Ascending aorta (tissue), 2 donors: Measurements from ENCODE around the gene INPP4A. TPM values are rescaled to one million over a fixed set of nuclear protein-coding genes. Genes with fewer than 3 reads are reported as not detected.
"Not testable (repeated sequence)": the region's sequence is repeated elsewhere in the genome, so short reads cannot be mapped to it uniquely, and the experiment has no call there.

Experiments
- DNase-seq, 2 donors: peaks; one replicate each; pipeline ENCODE4 v3.0.0-alpha.2; 2019; ENCODE audit warnings: low spot score in 2 of 2
- H3K27ac ChIP-seq, 2 donors: fragments of 200-600 bp; sonication (generic); one replicate each; pipeline ENCODE4 v1.5.1; 2016 to 2017; ENCODE audit warnings: mild to moderate bottlenecking in 1 of 2
- H3K27me3 ChIP-seq: fragments of 200-600 bp; sonication (generic); one replicate; pipeline ENCODE4 v1.5.1; 2017
- H3K36me3 ChIP-seq, 2 donors: fragments of 200-600 bp; sonication (generic); one replicate each; pipeline ENCODE4 v1.5.1; 2016
- H3K4me1 ChIP-seq, 2 donors: fragments of 200-600 bp; sonication (generic); one replicate each; pipeline ENCODE4 v1.5.1; 2016 to 2017; ENCODE audit warnings: mild to moderate bottlenecking in 1 of 2
- H3K4me3 ChIP-seq, 2 donors: fragments of 200-600 bp; sonication (generic); one replicate each; pipeline ENCODE4 v1.5.1; 2016 to 2017; ENCODE audit warnings: mild to moderate bottlenecking in 1 of 2
- H3K9me3 ChIP-seq, 2 donors: fragments of 200-600 bp; sonication (generic); one replicate each; pipeline ENCODE4 v1.5.1; 2016
- intact Hi-C: fragments of 100-400 bp; cut with DNase I; formaldehyde crosslinking; loops from one replicate; pipeline ENCODE4 v1.15.1; 2023
- total RNA-seq: library from RNA; depleted of rRNA; stranded (reverse); fragments of >200 nt; gene quantifications from one replicate; pipeline ENCODE4 v1.1.0, GENCODE V29; 2016
- TF ChIP-seq, protein P1 (sequence below), 3 experiments: fragments of 200-600 bp in 2 of 3; fragments of 450-650 bp in 1 of 3; sonication (generic) in 2 of 3; IDR thresholded peaks; one replicate each; pipeline ENCODE4 v1.5.1; 2016 to 2019; ENCODE audit warnings: antibody characterized with exemption in 3 of 3, mild to moderate bottlenecking in 1 of 3, moderate library complexity in 1 of 3

Gene INPP4A
- total RNA-seq, 1 donor from 2014 or later, result 52.8 TPM

GRCh38 chr2:98432145-98432544 lies 12.5 kb upstream of the INPP4A start:
- no peaks in the 10 kb centered on the region for H3K4me1 ChIP-seq
- H3K36me3 ChIP-seq, result no peaks in the 10 kb centered on the region
- H3K27ac ChIP-seq, result no peak overlapping the region
- no peak for DNase-seq
- TF ChIP-seq, protein P1, sequence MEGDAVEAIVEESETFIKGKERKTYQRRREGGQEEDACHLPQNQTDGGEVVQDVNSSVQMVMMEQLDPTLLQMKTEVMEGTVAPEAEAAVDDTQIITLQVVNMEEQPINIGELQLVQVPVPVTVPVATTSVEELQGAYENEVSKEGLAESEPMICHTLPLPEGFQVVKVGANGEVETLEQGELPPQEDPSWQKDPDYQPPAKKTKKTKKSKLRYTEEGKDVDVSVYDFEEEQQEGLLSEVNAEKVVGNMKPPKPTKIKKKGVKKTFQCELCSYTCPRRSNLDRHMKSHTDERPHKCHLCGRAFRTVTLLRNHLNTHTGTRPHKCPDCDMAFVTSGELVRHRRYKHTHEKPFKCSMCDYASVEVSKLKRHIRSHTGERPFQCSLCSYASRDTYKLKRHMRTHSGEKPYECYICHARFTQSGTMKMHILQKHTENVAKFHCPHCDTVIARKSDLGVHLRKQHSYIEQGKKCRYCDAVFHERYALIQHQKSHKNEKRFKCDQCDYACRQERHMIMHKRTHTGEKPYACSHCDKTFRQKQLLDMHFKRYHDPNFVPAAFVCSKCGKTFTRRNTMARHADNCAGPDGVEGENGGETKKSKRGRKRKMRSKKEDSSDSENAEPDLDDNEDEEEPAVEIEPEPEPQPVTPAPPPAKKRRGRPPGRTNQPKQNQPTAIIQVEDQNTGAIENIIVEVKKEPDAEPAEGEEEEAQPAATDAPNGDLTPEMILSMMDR (IDR thresholded peaks at IDR 0.05), result no peak
- H3K4me3 ChIP-seq, result no peak overlapping the region
- H3K9me3 ChIP-seq, result peaks cover 0 to 11% of the 10 kb centered on the region in 2 donors
- H3K27me3 ChIP-seq, result no peaks in the 10 kb centered on the region
- intact Hi-C loops, result no loop called here

GRCh38 chr2:98433363-98433964 lies 11.2 kb upstream of the INPP4A start:
- no peak overlapping the region for H3K27ac ChIP-seq
- no peaks in the 10 kb centered on the region for H3K36me3 ChIP-seq
- no peaks in the 10 kb centered on the region for H3K27me3 ChIP-seq
- DNase-seq, result no peak
- no peak overlapping the region for H3K4me3 ChIP-seq
- TF ChIP-seq, protein P1 (IDR thresholded peaks at IDR 0.05), result no peak
- H3K4me1 ChIP-seq, result no peaks in the 10 kb centered on the region
- intact Hi-C loops, result no loop called here
- peaks cover 0 to 11% of the 10 kb centered on the region in 2 donors for H3K9me3 ChIP-seq

GRCh38 chr2:98434492-98434891 lies 10.2 kb upstream of the INPP4A start:
- Histone ChIP-seq H3K4me3 (no peak overlapping the region), H3K4me1 (no peaks in the 10 kb centered on the region), H3K36me3 (no peaks in the 10 kb centered on the region), H3K27ac (no peak overlapping the region), H3K27me3 (no peaks in the 10 kb centered on the region), H3K9me3 (peaks cover 0 to 11% of the 10 kb centered on the region in 2 donors)
- TF ChIP-seq, protein P1 (IDR thresholded peaks at IDR 0.05), result no peak
- intact Hi-C loops, result no loop called here
- no peak for DNase-seq

GRCh38 chr2:98435670-98436069 lies 9.0 kb upstream of the INPP4A start:
- peaks cover 0 to 11% of the 10 kb centered on the region in 2 donors for H3K9me3 ChIP-seq
- H3K4me3 ChIP-seq, H3K36me3 ChIP-seq, H3K4me1 ChIP-seq, intact Hi-C loops, H3K27me3 ChIP-seq, DNase-seq, H3K27ac ChIP-seq: not testable (repeated sequence)

DNA sequence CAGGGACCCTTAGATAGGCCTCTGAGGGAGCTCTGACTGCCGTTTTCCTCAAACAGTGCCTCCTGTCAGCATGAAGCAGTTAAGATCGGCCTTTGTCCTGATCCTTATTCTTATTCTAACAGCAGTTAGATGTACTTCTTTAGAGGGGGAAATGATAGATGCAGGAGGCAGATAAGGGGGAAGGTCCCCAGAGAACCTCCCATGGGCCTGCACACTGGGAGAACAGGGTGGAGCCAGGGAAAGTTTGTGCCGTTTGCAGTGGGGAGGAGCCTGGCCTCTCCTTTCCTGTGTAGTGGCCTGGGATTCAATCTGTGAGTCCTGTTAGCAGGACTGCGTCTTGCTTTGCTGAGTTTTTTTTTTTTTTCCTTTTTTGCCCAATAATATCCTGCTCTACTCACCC lies 7.9 kb upstream of the INPP4A start:
- H3K4me1 ChIP-seq, result no peaks in the 10 kb centered on the region
- H3K9me3 ChIP-seq, result peaks cover 0 to 11% of the 10 kb centered on the region in 2 donors
- H3K27ac ChIP-seq, result no peak overlapping the region
- intact Hi-C loops, result no loop called here
- TF ChIP-seq, protein P1 (IDR thresholded peaks at IDR 0.05), result no peak
- H3K36me3 ChIP-seq, result no peaks in the 10 kb centered on the region
- no peak for DNase-seq
- no peak overlapping the region for H3K4me3 ChIP-seq
- H3K27me3 ChIP-seq, result no peaks in the 10 kb centered on the region

DNA sequence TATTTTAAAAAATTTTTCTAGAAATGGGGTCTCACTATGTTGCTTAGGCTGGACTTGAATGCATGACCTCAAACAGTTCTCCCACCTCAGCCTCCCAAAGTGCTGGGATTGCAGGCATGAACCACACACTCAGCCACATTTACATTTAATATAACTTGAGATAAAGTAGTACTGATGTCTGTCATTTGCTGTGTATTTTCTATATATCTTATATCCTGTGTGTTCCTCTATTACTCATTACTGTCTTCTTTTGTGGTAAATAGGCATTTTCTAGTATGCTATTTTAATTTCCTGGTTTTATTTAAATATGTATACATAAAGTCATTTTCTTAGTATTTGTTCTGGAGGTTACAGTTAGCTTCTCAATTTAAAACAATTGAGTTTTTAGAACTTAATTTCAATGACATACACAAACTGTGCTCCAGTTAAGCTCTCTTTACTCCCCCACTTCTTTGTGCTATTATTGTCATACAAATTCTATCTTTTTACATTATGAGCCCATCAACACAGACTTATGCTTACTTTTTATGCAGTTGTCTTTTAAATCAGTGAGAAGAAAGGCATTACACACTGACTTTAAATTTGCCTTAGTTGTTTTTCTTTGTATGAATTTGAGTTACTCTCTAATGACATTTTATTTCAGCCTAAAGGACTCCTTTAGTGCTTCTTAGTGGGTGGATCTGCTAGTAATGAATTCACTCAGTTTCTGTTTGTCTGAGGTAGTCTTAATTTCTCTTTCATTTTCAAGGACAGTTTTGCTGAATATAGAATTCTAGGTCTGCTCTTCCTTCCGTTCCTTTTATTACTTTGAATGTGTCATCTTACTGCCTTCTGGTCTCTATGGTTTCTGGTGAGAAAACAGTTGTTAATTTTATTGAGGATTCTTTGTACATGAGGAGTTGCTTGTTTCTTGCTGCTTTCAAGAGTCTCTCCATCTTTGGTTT lies 6.2 kb upstream of the INPP4A start:
- no peak for DNase-seq
- intact Hi-C loops, result no loop called here
- no peak overlapping the region for H3K27ac ChIP-seq
- no peak overlapping the region for H3K4me3 ChIP-seq
- no peaks in the 10 kb centered on the region for H3K36me3 ChIP-seq
- TF ChIP-seq, protein P1 (IDR thresholded peaks at IDR 0.05), result no peak
- H3K9me3 ChIP-seq, result peaks cover 0 to 7% of the 10 kb centered on the region in 2 donors
- no peaks in the 10 kb centered on the region for H3K27me3 ChIP-seq
- no peaks in the 10 kb centered on the region for H3K4me1 ChIP-seq
